Activated T-cell treated with anti-CD3 and anti-CD28 coated beads for 24 hours (primary cell): Measurements from ENCODE around the gene STK24.

Experiments used
- DNase-seq: peaks from one replicate; pipeline ENCODE4 v3.0.0-alpha.2; 2020; ENCODE audit warnings: low read depth

Gene STK24

DNA sequence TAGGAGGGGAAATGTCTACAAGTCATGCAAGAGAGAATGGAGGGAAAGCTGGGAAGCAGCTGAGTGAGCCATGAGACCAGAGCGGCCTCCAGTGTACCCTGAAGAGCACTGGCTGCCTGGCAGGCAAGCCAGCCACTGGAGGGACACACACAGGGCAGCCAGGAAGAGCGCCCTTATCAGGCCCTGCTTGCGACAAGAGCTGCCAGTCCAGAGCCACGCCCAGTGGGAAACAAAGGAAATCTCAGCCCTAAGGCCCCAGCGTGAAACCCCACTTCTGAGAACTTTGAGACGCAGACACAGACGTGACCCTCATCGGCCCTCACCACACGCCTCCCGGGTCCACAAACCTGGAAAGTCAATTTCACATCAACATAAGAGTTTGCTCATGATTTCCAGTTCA, 105.0 kb downstream of the STK24 start:
- DNase-seq, result no peak

DNA sequence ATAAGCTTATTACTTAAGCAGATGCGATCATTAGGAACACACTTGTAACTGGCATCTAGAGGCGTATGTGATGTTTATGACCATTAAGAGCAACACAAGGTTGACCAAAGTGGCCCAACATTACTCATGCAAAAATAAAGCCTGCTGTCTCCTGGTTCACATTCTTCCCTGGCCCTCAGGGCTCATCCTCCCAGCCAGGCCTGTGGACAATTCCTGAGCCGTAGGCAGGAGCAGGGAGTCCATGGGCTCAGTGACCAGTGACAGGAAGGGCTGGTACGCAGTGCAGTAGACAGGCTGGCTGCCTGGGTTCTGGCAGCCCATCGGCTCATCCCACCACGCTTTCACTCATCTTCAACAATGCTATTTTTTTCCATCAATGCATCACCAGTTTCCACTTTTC, 106.0 kb downstream of the STK24 start:
- no peak for DNase-seq

DNA sequence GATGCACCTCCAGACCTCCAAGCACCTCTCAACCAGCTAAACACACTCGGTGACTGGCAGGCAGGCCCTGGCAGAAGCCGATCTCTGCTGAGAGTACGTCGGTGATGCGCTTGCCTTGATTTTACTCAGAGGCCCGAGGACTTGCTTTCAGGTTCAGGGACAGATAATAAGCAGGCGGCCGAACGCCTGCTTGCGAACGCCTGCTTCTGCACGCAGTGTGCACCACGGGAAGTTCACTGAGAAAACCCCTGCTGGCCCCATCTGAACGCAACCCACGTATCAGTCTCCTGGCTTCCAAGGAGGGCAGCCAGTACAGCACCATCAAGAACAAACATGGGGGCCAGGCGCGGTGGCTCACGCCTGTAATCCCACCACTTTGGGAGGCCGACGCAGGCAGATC, 108.0 kb downstream of the STK24 start:
- no peak for DNase-seq

DNA sequence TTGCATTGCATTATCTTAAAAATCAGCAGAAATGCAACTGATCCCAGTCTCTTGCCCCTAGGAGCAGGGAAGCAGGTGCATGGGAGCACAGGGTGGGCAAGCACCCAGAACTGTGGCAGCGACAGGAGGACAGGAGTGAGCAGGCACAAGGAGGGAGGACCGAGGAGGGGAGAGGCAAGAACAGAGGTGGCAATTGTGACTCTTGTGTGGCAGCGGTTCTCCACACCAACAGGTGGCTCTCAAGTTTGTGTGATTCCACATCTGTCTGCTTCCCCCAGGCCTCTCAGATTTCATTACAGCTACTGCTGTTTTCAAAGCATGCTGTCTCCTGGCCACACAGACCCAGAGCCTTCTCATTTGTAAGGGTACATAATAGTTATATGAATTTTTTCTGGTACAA, 108.5 kb downstream of the STK24 start:
- DNase-seq, result no peak

DNA sequence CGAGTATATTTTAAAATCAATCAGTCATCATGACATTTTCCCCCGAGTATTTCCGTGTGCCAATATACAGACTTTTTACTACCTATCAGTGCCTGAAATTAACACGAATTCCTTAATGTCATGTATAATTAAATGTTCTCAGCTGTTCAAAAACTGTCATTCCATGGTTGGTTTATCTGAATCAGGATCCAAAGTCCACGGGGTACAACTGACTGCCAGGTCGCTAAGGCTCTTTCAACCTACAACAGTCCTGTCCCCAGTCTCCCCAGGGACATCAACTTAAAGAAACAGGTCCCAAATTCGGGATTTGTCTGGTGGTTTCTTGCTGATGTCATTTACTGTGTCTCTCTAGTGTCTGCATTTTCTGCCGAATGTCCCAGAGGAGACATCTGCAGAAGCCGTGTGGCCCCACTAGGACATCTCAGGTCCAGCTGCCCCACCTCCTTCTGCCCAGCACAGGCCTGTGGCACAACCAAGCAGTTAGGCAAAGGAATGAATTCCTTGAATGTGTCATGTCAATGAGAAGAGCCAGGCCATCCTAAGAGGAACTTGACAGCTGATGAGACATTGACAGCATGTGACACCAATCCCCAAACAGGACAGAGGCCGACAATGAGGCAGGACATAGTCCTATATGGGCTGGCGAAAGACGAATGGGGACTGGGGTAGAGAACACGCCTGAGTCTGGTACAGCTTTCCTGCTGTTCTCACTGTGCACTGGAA, 109.5 kb downstream of the STK24 start:
- no peak for DNase-seq

DNA sequence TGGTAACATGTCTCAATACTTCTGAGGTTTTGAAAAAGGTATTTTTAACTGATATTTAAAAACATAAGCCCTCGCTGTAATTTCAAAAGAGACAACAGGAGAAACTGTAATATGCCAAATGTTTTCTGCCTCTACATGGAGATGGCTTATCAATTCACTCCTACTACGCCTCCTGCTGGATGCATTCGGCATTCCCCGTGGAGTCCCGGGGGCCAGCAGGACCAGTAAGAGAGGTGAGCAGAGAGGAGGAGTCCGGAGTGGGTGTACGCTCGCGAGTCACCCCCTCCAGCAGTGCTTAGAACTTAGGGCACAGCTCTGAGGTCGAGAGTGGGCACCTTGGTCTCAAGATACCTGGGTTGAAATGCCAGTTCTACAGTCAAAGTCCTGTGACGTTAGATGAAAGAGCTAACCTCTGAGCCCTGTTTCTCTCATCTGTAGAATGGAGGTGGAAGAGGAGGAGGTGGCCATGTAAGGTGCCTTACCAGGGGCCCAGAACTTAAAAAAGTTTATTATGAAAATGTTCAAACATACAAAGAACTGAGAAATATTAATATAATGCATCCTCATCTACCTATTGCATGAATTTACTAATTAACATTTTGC, 110.2 kb downstream of the STK24 start:
- peak; percentile 43 for DNase-seq

DNA sequence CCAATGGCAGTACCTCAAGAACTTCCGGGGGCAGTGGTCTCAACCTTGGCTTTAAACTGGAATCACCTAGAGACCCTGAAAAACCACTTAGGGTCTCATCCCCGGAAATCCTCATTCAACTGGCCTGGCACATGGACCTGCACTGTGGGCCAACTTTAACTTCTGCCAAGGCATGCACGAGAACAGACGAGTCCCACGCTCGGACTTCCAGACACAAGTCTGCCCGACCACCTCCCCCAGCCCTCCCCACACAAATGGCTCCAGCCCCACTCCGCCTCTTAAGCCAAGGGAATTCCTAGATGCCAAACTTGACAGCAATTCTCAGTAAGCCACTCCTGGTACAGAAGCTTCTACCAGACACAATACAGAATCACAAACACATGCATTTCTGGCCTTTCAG, 114.0 kb downstream of the STK24 start:
- no peak for DNase-seq

DNA sequence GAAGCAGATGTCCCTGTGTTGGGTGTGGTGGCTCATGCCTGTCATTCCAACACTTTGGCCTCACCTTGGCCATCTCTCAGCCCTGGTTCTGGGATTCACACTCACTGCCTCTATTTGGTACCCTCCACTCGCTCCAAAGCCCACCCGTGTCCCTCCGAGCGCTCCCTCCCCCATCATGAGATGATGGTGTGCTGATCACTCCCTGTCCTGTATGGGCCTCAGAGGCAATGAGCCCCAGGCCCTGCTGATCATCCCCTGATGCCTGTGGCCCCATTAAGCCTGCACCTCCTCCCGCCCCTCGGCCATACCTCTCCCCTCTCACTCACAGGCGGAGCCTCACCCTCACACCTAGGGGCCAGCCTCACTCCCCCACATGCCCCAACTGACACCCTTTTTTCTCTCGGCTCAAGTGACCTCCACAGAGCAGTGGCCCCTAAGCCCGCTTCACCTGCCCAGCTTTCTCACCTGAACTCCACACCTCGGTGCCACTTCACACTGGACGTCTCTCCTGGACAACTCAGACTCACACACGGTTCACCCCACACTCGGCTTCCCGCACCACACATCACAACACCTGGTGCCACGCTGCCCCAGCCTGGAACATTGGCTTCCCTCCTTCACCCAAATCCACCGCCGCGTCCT, 114.5 kb downstream of the STK24 start:
- DNase-seq, result no peak

DNA sequence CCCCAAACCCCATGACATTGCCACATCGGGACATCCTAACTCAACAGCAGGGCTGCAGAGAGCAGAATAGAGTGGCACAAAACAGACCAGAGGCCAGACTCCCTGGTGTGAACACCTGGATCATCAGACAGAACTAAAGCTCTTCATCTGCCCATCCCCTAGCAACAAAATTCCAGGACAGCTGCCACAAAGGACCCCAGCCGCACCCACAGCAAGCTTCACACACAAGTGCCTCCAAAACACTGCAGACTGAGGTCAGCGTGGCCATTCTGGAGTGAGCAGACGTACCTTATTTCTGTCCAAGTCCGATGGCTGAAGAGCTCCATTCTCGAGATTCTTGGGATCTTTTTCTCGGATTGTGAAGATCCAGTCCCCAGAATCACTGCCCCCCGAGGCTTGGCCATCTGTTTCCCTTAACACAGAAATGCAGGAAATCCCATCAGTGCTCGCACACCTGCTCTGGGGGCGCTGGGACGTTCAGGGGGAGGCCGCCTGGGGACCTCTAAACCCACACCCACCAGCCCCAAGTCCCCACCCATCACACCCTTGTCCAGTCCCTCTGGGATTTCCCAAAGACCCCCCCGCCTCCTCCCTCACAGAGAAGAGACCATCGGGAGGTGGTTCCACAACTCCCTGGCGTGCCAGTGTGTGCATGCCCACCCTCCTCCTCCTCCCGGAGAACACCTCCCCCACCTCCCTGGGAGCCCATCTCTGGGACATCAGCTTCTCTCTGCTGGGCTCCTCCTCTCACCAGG, 115.2 kb downstream of the STK24 start:
- DNase-seq, result no peak

DNA sequence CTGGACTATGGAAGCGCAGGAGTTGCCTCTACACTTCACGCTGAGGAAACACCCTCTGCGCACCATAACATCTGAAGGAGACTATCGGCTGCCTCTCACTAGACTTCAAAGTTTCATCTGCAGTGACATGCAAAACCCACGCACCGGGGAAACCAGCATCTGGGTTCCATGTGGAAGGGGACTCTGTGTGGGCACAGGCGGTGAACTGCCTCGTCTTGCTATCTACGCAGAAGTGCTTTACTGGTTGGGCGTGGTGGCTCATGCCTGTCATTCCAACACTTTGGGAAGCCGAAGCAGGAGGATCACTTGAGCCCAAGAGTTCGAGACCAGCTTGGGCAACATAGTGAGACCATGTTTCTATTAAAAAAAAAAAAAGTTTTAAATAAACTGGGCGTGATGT, 116.4 kb downstream of the STK24 start:
- DNase-seq, result no peak

DNA sequence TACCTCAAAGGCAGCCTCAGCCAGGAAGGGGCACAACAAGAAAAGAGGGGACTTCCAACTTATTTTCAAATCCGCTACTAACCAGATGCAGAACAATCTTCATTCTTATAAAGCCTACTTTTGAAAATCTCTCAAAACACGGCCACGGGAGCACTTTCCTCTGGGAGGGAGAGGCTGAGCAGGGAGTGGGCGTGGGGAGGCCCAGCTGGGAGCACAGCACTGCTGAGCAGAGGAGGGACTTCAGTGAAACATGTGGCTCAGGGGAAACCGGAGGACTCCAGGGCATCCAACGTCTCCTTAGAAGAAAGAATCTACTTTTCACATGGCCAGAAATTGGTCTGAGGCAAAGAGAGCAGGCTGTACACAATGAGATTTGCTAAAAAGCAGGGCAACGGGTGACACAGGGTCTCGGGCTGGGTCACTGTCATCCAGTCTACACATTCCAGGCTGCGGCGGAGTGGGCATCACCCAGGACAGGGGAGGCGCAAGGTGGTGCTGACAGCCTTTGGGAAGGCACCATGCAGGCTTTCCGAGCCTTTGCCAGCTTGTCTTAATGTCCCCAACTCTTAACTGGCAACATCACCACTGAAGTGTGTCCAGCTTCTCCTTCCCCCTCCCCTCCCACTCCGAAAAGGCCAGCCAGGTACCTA, 117.1 kb downstream of the STK24 start:
- DNase-seq, result no peak

DNA sequence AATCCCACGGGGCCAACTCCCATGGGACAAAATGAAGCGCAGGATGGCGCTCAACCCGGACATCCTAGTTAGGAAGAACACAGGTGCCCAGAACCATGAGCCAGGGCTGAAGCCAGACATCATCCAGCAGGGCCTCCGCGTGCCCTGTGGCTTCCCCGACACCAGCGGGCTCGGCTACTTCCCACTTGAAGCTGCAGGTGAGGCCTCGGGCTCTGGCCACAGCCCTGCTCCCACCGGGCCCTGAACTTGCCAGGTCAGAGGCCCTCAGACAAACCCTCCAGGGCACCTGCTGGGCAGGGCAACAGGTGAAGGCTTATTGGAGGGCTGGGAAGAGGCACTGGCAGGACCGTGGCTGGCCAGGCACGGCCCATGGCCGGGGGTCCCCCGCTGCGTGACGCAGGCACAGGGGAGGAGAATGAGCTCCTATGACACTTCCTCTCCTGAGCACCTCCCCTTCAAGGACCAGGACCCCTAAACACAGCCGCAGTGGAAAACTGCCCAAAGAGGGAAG, 117.7 kb downstream of the STK24 start:
- DNase-seq, result no peak

DNA sequence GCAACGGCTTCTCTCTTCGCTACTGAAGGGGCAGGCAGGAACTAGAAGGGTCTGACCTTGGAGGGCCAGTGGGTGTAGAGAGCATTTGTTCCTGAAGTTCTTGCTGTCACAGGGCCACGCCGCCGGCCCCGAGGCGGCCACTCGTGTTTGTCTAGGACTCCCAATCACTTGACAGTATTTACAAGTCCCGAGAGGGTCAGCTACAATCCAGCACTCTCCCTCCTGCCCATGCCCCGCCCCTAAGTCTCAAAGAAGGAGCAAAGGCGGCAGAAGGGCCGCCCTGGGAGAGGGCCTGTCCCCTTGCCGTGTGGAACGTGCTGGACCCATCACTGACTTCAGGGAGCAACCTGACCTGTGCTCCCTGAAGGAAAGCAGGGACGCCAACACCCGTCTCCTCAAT, 118.5 kb downstream of the STK24 start:
- no peak for DNase-seq

DNA sequence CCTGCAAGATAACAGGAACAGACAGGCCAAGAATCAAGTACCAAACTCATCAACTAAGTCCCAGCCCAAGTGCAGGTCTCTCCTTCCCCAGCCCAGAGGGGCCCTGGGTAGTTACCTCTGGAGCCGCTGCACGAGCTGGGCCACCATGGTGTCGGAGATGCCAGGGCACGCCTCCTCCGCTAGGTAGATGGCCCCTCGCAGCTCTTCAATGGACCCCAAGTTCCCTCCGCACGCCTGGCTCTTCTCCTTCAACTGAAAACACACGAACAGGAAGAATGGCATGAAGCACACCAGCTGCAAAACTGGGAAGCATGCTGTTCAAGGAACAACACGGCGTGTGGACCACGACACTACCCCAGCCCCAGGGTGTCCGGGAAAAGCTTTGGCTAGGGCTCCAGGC, 119.9 kb downstream of the STK24 start:
- DNase-seq, result no peak

DNA sequence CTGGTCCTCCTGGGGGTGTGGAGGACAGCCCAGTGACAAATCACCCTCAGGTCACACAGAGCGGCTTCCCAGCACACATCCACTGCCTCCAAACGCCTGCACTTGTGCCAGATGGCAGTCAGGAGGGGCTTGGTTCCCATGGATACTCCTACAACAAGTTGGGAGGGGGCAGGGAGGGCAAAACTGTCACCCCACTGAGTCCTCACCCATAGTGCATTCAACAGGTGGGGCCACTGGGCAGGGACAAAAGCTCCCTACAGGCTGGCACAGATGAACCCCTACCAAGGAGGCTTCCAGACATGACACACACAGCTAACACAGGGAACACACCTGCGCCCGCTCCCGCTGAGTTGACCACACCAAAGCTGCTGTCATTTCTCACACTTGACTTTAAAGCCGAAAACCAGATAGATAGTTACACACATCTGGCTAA, 120.5 kb downstream of the STK24 start:
- DNase-seq, result no peak

DNA sequence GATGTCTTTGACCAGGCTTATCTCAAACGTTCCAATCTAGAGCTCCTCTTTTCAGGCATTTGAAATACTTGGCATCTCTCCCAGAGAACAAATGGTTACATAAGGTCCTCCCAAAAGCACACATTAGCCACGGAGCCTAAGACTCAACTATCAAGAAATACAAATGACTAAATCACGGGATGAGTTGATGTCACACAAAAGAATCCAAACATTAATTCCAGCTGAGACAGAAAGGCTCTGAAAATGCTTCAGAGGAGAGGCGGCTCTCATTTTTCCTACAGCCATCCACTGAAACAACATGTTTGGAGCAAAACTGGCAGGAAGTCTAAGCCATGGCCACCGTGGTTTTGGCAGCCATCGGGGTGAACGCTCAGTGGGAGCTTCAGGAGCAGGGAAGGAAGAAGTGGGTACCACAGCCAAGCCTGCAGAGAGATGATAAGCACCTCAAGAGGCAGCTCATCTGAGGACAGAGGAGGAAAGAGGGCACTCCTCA, 122.5 kb downstream of the STK24 start:
- DNase-seq, result no peak

DNA sequence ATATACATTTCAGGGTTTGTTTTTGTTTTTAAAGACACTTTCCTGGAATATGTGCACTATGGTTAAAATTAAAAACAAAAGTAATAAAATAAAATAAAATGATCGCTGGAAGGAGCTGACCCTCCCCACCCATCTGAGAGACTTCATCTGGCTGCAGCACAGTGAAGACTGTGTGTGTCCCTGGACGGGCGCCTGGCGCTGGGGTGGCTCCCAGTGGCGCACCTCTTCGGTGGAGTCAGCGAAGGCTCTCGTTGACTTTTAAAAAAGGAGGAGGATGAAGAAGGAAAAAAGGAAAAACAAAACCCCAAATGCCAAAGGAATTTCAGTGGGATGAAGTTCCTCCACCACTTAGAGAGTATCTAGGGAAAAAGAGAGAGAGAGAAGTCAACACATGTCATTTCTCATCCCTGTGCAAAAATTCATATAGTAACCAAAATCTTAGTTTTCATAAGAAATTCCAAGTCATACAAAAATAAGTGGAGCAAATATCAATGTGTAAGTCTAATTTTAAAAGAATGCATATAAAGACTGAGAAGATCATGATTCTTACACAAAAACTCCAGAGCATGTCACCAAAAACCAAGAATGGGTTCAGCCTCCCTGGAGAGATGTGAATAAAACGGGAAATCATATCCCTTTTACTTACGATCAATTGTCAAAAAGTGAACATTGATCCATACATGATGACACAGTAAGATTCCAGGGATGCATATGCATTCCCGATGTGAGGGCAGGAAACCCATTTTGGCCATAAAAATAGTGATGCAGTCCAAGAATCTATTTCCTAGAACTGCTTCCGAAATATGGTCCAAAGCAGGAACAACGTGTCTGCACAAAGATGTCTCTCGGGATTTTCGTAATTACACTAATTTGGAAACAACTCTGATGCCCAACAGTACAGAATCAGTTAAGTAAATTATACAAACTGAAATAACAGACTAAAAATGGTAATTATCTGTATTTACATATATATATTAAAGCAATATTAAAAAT, 123.8 kb downstream of the STK24 start:
- no peak for DNase-seq

DNA sequence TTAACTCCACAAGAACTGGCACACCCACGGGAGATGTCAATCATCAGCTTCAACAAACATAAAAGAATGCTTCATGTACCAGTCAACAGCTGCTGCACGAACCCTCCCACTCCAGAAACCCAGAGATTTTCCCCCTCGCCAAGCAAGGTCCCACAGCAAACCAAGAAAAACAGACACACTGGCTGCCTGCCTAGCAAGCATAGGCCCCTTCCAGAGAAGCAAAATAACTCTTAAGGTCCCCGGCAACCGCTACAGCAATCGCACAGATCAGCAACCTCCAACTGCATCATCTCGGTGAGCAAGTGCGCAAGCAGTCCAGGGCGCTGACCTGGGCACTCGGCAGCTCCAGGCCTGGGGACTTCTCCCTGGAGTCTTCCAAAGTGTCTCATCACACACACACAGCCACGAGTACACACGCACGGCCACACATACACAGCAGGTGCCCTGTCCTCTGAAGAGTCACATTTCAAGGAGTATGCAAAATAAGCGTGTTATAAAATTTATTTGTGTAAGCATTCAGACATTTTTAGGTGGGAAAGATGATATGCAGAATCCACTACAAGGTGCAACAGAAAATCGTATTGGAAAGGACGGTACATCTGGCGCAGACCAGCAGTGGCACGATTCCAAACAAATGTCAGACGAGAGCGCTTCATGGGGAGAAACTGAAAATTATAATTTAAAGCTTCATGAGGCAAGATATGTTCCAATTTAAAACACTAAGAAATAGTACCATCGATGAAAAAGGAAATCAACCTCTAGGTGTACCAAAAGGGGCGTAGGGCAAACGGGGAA, 125.0 kb downstream of the STK24 start:
- no peak for DNase-seq

DNA sequence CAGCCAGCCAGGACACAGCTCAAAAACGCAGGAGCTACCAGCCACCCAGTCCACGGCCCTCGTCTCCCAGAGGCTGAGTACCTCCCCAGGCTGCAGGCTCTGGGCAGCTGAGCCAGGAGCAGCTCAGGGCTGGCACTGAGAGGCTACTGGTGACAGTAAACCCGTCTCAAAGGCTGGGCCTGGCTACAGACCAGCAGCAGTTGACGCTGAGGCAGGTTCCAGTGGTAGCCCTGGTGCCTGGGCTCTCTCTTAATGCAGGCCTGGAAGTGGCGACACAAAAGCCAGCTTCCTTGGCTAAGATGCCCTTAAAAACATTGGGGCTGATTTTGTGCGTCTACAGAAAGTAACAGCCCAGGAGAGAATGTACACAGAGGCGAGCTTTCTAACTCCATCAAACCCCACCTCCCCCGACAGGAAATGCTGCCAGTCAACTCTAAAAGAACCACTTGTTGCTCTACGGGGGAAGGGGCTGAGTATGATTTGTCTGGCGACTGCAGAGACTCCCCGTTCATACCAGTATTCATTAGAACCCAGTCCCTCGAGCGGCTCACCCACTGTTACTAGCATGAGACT, 126.3 kb downstream of the STK24 start:
- DNase-seq, result no peak

DNA sequence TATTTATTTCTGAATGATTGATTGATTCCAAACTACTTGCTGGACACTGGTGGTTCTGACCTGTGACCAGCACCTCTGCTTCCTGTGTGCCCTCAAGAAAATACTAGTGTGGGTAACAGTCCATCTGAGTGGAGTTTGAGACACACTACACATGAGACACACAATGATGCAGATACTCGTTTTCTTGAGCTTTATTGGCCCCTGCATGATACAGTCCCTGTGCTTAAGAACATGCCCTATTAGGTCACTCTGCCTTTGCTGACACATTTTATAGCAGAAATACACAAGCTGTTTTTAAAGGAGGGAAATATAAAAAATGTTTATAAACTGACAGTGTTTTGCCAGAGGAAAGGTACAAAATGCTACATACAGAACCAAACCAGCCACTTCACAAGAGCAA, 126.9 kb downstream of the STK24 start:
- DNase-seq, result no peak
